Measurements from ENCODE around the gene STK32B.

DNA sequence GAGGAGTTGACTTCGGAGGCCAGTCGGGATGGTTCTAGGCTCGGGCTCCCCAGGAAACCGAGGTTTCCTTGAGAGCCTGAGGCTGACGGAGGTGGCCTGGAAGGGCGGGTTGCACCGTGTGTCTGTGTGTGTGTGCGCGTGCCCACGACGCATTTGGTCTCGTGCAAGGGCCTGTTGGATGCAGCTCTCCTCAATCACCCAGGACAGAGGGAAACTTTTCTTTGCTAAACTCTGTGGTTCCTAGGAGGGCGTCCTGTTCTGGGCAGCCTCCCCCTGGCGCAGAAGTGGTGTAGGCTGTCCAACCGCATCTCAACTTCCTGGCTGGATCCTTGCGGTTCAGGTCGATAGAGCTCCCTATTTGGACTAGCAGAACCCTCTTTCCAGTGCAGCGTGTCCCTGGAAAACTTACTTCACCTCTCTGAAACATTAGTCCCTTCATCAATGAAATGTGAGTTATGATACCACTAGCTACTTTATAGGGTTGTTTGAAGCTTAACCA lies 973 bp downstream of the STK32B start:
- no peak for TF ChIP-seq POLR2A (IDR thresholded peaks at IDR 0.05)
- TF ChIP-seq, protein P1, sequence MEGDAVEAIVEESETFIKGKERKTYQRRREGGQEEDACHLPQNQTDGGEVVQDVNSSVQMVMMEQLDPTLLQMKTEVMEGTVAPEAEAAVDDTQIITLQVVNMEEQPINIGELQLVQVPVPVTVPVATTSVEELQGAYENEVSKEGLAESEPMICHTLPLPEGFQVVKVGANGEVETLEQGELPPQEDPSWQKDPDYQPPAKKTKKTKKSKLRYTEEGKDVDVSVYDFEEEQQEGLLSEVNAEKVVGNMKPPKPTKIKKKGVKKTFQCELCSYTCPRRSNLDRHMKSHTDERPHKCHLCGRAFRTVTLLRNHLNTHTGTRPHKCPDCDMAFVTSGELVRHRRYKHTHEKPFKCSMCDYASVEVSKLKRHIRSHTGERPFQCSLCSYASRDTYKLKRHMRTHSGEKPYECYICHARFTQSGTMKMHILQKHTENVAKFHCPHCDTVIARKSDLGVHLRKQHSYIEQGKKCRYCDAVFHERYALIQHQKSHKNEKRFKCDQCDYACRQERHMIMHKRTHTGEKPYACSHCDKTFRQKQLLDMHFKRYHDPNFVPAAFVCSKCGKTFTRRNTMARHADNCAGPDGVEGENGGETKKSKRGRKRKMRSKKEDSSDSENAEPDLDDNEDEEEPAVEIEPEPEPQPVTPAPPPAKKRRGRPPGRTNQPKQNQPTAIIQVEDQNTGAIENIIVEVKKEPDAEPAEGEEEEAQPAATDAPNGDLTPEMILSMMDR (IDR thresholded peaks at IDR 0.05), result no peak

All from upper lobe of left lung (tissue), 4 donors.